SK-MEL-5 (cell line): ENCODE measurements around the gene EIF3A. TPM values are rescaled to one million over a fixed set of nuclear protein-coding genes. Genes with fewer than 3 reads are reported as not detected.
A peak's percentile ranks its signal among the peaks of the same experiment; 100 is the strongest.
"Not testable (repeated sequence)": the region's sequence is repeated elsewhere in the genome, so short reads cannot be mapped to it uniquely, and the experiment has no call there.

ENCODE experiments used
- DNase-seq: peaks from one replicate; pipeline ENCODE4 v3.0.0-alpha.2; 2016; ENCODE audit warnings: low read depth, low spot score
- in situ Hi-C: cut with HindIII; loops from 2 replicates; pipeline ENCODE4 v1.10.0; 2016; ENCODE audit warnings: low sequenced_read_pairs, high pct_unique_total_duplicates, low pct_unique_long_range_greater_than_20kb
- total RNA-seq: library from RNA; depleted of rRNA; stranded (reverse); fragments of >200 nt; shearing (Covaris generic); gene quantifications from 2 replicates; pipeline ENCODE4 v1.2.3, GENCODE V29; 2014

Gene EIF3A
- total RNA-seq, 1 experiment from 2014 or later = 112 TPM

- in situ Hi-C loops = no loop called here
Observed at GRCh38 chr10:119028900-119029612, 51.6 kb downstream of the EIF3A start.

DNA sequence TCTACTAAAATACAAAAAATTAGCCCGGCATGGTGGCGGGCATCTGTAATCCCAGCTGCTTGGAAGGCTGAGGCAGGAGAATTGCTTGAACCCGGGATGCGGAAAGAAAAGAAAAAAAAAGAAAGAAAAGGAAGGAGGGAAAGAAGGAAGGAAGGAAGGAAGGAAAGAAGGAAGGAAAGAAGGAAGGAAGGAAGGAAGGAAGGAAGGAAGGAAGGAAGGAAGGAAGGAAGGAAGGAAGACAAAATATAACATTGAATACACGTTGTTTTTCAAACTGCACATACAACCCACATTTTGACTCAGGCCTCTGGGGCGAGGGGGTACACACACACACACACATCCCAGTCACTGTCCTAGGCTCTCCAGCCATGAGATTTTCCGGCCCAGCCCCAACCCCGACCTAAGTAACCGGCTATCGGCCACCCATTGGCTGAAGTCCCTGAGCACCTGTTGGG, 52.1 kb downstream of the EIF3A start:
- DNase-seq, in situ Hi-C loops: not testable (repeated sequence)

More at GRCh38 chr10:119028900-119029612, 51.6 kb downstream of the EIF3A start:
- peak; percentile 82 for DNase-seq

DNA sequence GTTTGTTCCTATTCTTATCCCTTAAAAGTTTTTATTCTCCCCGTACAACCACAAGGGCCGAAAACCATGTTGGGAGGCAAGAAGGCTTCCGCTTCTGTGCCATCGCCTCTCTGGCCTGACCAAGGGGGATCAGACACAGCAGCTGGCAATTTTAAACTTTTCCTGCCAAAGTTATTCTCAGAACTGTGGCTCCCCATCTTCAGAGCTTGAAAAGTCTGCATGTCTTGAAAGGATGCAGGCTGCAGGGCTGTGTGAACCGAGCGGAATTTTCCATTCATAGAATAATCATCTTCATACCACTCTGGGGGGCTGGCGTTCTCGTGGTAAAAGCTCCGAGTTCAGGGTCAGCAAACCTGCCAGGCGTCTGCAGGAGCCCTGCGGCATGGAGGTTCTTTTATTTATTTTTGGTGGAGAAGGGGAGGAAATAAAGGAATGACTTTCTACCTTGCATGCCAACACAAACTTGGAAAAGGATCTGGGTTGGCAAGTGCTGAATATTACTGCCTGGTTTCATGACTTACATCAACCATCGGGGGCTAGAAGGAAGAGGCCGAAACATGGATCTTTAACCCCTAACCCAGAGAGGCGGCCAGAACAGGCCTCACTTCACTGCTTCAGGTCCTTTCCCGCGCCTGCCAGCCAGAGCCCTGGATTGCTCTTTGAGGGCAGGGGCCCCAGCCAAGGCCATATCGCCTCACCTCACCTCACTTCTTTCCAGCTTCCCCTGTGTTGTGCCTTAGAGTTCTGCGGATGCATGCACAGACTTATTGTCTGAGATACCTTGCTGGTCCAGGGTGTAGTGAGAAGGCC, 54.1 kb downstream of the EIF3A start:
- in situ Hi-C loops = no loop called here

DNA sequence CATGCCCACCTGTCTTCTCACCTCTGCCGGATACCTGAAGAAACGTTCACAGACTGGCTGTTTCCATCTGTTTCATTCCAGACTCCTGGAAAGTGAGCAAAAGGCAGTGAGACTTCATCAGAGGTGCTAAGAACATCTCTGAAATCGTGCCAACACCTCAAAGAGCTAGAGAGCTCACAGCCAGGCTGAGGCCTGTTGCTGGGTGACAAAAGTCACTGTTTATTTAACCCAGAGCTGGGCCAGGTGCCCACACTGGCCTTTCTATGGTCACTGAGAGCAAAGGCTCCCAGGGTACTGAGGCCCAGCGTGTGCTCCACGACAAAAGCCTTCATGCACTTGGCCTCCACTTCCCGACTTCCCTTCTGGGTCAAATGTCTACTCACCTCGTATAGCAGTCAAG, 54.8 kb downstream of the EIF3A start:
- in situ Hi-C loops = no loop called here
- DNase-seq = no peak

More for the DNA sequence above, 54.1 kb downstream of the EIF3A start:
- DNase-seq = no peak

- no peak for DNase-seq
- in situ Hi-C loops = no loop called here
Observed at GRCh38 chr10:119025336-119025735, 55.3 kb downstream of the EIF3A start.

- no peak for DNase-seq
Observed at GRCh38 chr10:119024882-119025281, 55.7 kb downstream of the EIF3A start.

DNA sequence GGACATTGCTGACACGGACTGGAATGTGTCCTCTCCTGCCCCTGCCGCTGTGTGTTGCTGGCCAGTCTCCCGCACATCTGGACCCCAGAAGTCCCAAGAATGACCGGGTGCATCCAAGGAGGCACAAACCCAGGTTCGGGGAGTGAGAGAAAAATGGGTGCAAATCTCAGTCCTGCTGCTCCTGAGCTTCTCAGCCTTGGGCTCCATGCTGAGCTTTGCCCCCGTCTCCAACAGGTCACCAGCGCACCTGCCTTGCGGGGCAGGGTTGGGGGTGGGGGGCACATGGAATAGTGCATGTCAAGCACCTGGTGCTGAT, 57.1 kb downstream of the EIF3A start:
- in situ Hi-C loops = no loop called here
- no peak for DNase-seq

More at GRCh38 chr10:119024882-119025281, 55.7 kb downstream of the EIF3A start:
- in situ Hi-C loops = no loop called here

GRCh38 chr10:119022846-119023552, 57.6 kb downstream of the EIF3A start:
- DNase-seq = no peak
- in situ Hi-C loops = no loop called here

DNA sequence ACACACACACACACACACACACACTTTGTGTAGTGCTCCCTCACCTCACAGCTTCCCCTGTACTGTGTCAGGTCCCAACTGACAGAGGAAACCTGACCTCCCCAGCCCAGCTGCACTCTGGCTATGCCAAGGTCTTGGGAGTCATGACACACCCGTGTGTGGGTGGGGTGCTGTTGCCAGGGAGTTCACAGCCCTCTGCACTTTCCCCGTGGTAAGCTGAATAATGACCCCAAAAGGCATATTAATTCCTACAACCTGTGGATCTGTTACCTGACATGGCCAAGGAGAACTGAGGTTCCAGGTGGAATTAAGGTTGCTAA, 60.0 kb downstream of the EIF3A start:
- in situ Hi-C loops = no loop called here
- no peak for DNase-seq

GRCh38 chr10:119007211-119007574, 73.4 kb downstream of the EIF3A start:
- DNase-seq = no peak
- in situ Hi-C loops = no loop called here

- DNase-seq = no peak
- in situ Hi-C loops = no loop called here
Observed at GRCh38 chr10:119006451-119007210, 74.0 kb downstream of the EIF3A start.

DNA sequence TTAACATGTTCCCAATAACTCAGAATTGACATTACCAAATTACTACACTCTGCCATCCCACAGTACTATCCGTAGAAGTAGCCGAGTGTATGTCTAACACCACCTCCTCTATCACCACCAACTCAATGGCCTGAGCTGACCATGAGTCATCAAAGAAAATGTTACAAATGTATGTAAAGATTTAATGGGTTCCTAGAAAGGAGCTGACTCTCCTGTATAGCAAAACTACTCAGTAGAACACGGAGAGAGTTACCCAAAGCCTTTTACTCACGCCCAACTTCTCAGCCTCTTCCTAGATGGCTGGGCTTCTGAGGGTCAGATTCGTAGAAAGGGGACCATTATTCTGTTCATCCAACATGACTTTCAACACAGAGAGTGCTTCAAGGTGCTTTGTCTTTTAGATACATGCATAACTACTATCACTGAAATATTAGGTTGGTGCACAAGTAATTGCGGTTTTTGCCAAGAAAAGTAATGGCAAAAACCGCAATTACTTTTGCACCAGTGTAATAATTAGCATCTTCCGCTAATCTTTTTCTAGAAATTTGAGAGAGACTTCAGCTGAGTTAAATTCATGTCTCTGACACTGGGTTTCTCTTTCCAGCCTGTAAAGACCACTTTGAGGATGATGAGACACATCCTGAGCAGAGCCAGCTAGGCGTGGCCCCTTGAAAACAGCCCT, 75.1 kb downstream of the EIF3A start:
- in situ Hi-C loops = no loop called here
- DNase-seq = no peak

DNA sequence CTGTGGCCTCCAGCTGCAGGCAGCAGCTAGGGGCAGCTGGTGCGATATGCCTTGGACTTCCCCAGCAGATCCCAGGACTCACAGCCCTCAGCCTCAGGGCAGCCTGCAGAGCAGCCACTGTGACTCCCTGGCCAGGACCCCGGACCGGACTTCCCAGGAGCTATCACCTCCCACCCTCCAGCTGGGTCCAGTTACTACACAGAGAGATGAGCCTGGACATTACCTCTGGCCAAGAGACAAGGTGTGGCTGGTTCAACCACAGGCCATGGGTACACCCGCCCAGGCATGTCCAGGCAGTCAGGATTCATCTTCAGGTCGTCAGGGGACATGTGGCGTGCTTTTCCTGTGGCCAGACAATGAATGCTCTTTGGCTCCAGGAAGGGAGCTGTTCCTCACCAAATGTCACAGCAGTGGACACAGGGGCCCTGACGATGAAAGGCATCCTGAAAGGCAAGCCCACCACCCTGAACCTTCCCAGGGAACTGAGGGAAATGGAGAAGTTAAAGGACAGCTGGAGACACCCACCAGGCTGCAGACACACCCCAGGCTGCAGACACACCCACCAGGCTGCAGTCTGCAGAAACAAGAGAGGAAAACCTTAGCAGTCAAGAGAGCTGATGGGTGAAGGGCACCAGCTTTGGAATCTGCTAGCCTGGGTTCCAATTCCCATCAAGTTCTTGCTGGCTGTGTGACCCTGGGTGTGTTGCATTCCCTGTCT, 76.9 kb downstream of the EIF3A start:
- no peak for DNase-seq
- in situ Hi-C loops = no loop called here

DNA sequence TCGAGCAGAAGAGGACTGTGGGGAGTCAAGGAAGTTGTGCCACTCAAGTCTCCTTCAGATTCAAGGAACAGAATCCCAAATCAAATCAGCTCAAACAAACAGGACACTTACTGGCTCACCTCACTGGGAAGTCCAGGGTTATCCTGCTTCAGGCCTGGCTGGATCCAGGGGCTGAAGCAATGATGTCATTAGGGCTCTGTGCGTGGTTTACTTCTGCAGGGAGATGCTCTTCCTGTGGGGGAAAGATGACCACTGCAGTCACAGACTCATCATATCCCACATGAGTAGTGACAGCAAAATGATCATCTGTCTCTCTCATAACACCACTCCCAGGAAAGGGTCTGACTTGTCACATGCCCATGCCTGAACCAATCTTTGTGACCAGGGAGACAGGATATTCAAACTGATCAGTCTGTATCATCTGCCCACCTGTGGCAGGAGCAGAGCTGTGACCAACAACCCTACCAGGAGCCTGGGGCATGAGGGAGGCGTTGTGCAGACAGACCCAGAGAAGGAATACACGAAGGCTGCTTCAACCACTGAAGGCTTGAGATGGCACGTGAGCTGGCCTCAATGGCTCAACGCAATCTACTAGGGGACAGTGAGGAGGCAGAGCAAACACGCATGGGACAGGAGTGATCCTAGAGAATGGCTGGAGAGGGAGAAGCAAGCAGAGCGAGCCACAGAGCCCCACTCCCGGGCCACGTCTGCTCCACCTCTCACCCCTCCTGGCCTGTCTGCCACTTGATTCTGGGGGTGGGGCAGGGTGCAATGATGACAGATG, 78.7 kb downstream of the EIF3A start:
- in situ Hi-C loops = no loop called here

GRCh38 chr10:118998183-118998582, 82.4 kb downstream of the EIF3A start:
- in situ Hi-C loops = no loop called here

More for the DNA sequence above, 78.7 kb downstream of the EIF3A start:
- no peak for DNase-seq

GRCh38 chr10:118997379-118997778, 83.2 kb downstream of the EIF3A start:
- in situ Hi-C loops = no loop called here
- no peak for DNase-seq

More at GRCh38 chr10:118998183-118998582, 82.4 kb downstream of the EIF3A start:
- no peak for DNase-seq
